Measurements from ENCODE around the gene STK40. TPM values are rescaled to one million over a fixed set of nuclear protein-coding genes. Genes with fewer than 3 reads are reported as not detected.

Gene STK40
- total RNA-seq, 2 donors from 2014 or later: 60.3 to 61.5 TPM

GRCh38 chr1:36365381-36365780, 20.3 kb downstream of the STK40 start:
- DNase-seq (ENCODE audit: low spot score) (no peak), ATAC-seq (ENCODE audit: insufficient number of reproducible peaks, low FRiP score, low read depth) (no peak)
- peaks cover 5% of the 10 kb centered on the region for H3K36me3 ChIP-seq
- H3K27me3 ChIP-seq (replicated peaks; ENCODE audit: insufficient read depth): no peaks in the 10 kb centered on the region
- H3K4me3 ChIP-seq: no peak overlapping the region
- H3K9me3 ChIP-seq: no peaks in the 10 kb centered on the region
- H3K4me1 ChIP-seq (ENCODE audit: control insufficient read depth in 1 of 2, low read depth in 2 of 2): peaks cover 12 to 29% of the 10 kb centered on the region in 2 donors
- no peak for TF ChIP-seq CTCF (IDR thresholded peaks at IDR 0.05)
- peak overlapping the region in 1 of 2 donors; percentile 20 for H3K27ac ChIP-seq

GRCh38 chr1:36359911-36360550, 25.7 kb downstream of the STK40 start:
- Histone ChIP-seq H3K27ac (no peak overlapping the region), H3K4me1 (ENCODE audit: control insufficient read depth in 1 of 2, low read depth in 2 of 2) (peaks cover 0 to 17% of the 10 kb centered on the region in 2 donors), H3K9me3 (no peaks in the 10 kb centered on the region), H3K27me3 (replicated peaks; ENCODE audit: insufficient read depth) (no peaks in the 10 kb centered on the region), H3K4me3 (no peak overlapping the region), H3K36me3 (peaks cover 25% of the 10 kb centered on the region)
- DNase-seq (ENCODE audit: low spot score): no peak
- no peak for ATAC-seq (ENCODE audit: insufficient number of reproducible peaks, low FRiP score, low read depth)
- TF ChIP-seq CTCF (IDR thresholded peaks at IDR 0.05): no peak

GRCh38 chr1:36359383-36359782, 26.3 kb downstream of the STK40 start:
- TF ChIP-seq CTCF (IDR thresholded peaks at IDR 0.05): no peak

GRCh38 chr1:36358514-36359084, 27.1 kb downstream of the STK40 start:
- Histone ChIP-seq H3K4me3 (no peak overlapping the region), H3K4me1 (ENCODE audit: control insufficient read depth in 1 of 2, low read depth in 2 of 2) (peaks cover 0 to 18% of the 10 kb centered on the region in 2 donors), H3K9me3 (no peaks in the 10 kb centered on the region), H3K36me3 (peaks cover 38% of the 10 kb centered on the region), H3K27ac (no peak overlapping the region), H3K27me3 (replicated peaks; ENCODE audit: insufficient read depth) (no peaks in the 10 kb centered on the region)
- ATAC-seq (ENCODE audit: insufficient number of reproducible peaks, low FRiP score, low read depth) (no peak), DNase-seq (ENCODE audit: low spot score) (no peak)
- TF ChIP-seq CTCF (IDR thresholded peaks at IDR 0.05): no peak

More at GRCh38 chr1:36359383-36359782, 26.3 kb downstream of the STK40 start:
- Histone ChIP-seq H3K27ac (no peak overlapping the region), H3K9me3 (no peaks in the 10 kb centered on the region), H3K27me3 (replicated peaks; ENCODE audit: insufficient read depth) (no peaks in the 10 kb centered on the region), H3K4me1 (ENCODE audit: control insufficient read depth in 1 of 2, low read depth in 2 of 2) (peaks cover 0 to 17% of the 10 kb centered on the region in 2 donors), H3K4me3 (no peak overlapping the region), H3K36me3 (peaks cover 31% of the 10 kb centered on the region)
- no peak for DNase-seq (ENCODE audit: low spot score)
- no peak for ATAC-seq (ENCODE audit: insufficient number of reproducible peaks, low FRiP score, low read depth)

- ATAC-seq (ENCODE audit: insufficient number of reproducible peaks, low FRiP score, low read depth) (no peak), DNase-seq (ENCODE audit: low spot score) (no peak)
- Histone ChIP-seq H3K4me3 (no peak overlapping the region), H3K27me3 (replicated peaks; ENCODE audit: insufficient read depth) (no peaks in the 10 kb centered on the region), H3K9me3 (no peaks in the 10 kb centered on the region), H3K27ac (no peak overlapping the region), H3K4me1 (ENCODE audit: control insufficient read depth in 1 of 2, low read depth in 2 of 2) (peaks cover 20 to 46% of the 10 kb centered on the region in 2 donors), H3K36me3 (peaks cover 33% of the 10 kb centered on the region)
- TF ChIP-seq CTCF (IDR thresholded peaks at IDR 0.05): no peak
Measured at GRCh38 chr1:36355811-36356210, 29.9 kb downstream of the STK40 start.

All from thoracic aorta (tissue), 2 donors.